Measurements from ENCODE around the gene OR1L4.

OR1L4 gene

GRCh38 chr9:122723690-122724089 is at the start of gene OR1L4:
OR1L4 (plus strand) TSS chr9:122723990; CDS start chr9:122723990, 0 bp downstream.
- no peak for DNase-seq

- DNase-seq: no peak
These were observed 38.9 kb upstream of the OR1L4 start for GRCh38 chr9:122684851-122685250.

- DNase-seq: no peak
These were observed 28.1 kb upstream of the OR1L4 start for GRCh38 chr9:122695696-122696095.

- DNase-seq: no peak
These were observed 5.8 kb upstream of the OR1L4 start for GRCh38 chr9:122718038-122718437.

GRCh38 chr9:122719218-122719617 is 4.6 kb upstream of the OR1L4 start:
- DNase-seq: no peak

GRCh38 chr9:122742003-122742402 is 18.2 kb downstream of the OR1L4 start, which contains the start of gene OR1L6:
OR1L6 (plus strand) TSS chr9:122742303; CDS start chr9:122749848, 7,545 bp downstream.
- no peak for DNase-seq

GRCh38 chr9:122754825-122755224 is 31.0 kb downstream of the OR1L4 start:
- DNase-seq: no peak

- no peak for DNase-seq
These were observed 44.0 kb downstream of the OR1L4 start for GRCh38 chr9:122767817-122768216.
